Stimulated activated CD4-positive, alpha-beta T cell treated with anti-CD3 and anti-CD28 coated beads, TNF-alpha, amount 100 ng/mL, for 48 hours (primary cell): ENCODE data around the gene PDE4DIP.
"Not testable (repeated sequence)": the region's sequence is repeated elsewhere in the genome, so short reads cannot be mapped to it uniquely, and the experiment has no call there.

Experiments used
- DNase-seq, 3 donors: peaks; one replicate each; pipeline ENCODE4 v3.0.0-alpha.2; 2020; ENCODE audit warnings: low read depth in 3 of 3

PDE4DIP gene

DNA sequence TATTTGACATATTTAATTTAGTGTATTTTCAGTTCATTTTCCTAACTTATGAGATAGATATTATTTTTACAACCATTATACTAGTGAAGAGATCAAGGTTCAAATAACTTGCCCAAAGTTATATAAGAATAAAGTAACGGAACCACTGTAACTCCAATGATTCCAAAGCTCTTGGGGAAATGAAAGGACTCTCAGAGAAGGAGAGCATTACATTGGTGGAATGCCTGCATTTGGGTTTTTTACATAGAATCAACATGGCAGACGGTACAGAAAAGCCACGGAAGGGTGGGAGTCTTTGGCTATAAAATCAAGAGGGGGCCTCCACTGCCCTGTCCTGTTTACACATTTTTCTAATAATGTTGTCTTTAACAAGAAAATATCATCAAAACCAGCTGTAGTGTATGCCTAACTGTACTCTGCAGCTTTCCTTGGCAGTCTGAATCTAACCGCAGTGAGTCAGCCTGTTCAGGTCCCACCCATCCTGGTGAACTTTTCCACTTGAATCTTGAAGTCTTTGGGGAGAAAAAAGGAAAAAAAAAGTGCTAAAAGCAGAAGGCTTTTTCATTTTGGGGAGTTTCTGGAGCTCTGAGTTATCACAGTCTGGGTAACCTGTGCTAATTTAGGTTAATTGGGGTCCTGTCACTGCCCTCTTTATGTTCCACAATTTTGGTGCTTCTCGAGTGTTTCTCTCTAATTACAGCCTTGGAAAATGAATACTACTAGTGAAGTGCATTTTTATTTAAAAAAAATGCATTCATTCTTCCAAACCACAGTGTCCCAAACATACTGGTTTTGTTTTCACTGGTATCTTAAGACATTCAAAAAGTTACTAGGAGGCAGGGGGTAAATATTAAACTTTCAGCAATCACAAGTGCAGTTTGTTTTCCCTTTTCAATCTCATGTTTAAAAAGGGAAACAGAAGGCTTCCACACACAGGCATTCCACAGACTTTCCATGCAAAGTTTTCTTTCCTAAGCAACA is 30.5 kb downstream of the PDE4DIP start:
- DNase-seq = not testable (repeated sequence)

GRCh38 chr1:148879812-148880416 is 35.7 kb downstream of the PDE4DIP start:
- not testable (repeated sequence) for DNase-seq

DNA sequence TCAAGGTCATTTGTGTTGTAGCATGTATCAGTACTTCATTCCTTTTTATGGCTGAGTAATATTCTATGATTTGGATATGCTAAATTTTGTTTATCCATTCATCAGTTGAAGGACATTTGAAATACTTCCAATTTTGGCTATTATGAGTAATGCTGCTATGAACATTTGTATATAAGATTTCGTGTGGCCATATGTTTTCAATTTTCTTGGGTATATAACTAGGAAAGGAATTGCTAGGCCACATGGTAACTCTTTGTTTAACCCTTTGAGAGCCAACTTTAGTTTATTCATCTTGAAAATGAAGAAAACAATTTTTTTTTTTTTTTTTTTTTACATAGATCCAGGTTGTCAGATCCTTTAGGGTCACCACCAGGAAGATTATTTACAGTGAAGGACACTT is 37.0 kb downstream of the PDE4DIP start:
- DNase-seq = not testable (repeated sequence)

DNA sequence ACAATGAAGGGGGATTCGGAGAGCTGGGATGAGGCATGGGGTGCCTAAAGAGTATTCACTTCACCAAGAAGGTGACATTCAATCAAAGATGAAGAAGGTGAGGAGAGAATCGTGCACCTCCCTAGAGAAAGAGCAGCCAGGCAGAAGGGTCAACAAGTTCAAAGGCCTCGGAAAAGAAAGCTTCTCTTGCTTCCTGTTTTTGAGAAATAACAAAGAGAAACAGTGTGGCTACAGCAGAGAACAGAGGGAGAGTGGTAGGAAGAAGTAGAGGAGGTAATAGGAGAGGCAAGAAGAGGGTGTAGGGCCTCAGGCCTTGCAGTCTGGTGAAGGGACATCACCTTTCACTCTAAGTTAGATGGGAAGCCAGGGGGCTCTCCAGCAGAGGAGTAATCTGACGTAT is 41.0 kb downstream of the PDE4DIP start:
- not testable (repeated sequence) for DNase-seq

DNA sequence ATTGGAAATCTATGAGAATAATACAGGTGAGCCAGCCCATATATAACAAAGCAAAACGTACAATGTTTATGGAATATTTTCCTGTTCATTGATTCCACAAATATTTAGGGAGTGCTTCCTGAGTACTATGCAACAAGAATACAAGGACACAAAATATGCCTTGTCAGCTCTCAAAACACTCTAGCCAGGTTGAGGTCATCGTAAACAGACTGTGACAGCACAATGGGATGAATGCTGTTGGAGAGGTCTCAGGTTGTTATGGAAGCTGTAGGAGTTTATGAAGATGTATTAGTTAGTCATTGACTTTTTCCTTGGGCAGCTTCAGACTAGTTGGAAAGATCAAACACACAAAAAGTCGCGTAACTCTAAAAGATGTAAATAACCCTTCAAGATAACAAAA is 42.1 kb downstream of the PDE4DIP start:
- DNase-seq = not testable (repeated sequence)

DNA sequence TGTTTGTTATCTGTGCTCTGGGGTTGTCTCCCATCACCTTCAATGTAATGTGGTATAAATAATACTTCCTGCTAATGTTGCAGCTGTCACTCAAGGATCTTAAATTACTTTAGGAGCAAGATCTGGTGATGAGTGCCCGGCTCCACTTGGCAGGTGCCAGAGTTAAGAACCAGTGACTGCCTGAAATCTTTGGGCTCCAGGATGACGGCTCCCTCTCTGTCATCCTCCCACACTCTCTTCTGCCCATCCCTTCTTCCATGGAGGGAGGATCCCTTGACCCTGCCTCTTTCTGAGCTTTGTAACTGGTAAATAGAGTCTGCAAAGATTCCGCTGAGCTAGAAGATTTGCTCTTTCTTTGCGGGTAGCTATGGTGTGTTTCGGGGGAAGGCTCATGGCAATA is 44.4 kb downstream of the PDE4DIP start:
- DNase-seq = not testable (repeated sequence)

- not testable (repeated sequence) for DNase-seq
These were observed 45.2 kb downstream of the PDE4DIP start for GRCh38 chr1:148889267-148890074.

DNA sequence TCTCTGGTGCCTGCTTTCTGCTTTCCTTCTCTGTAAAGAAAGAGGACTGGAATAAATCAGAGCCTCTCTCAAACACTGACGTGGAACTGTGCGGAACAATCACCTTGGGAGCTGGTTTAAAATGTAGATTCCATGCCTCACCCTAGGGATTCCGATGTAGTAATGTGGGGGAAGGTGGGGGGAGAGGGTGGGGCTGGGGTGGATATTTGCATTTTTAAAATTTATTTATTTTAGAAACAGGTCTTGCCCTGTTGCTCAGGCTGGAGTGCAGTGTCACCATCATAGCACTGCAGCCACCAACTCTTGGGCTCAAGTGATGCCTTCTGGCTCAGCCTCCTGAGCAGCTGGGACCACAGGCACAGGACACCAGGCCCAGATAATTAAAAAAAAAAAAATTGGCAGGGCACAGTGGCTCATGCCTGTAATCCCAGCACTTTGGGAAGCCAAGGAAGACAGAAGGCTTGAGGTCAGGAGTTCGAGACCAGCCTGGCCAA is 45.9 kb downstream of the PDE4DIP start:
- DNase-seq = not testable (repeated sequence)

GRCh38 chr1:148894360-148895352 is 50.4 kb downstream of the PDE4DIP start:
- DNase-seq = not testable (repeated sequence)

GRCh38 chr1:148900026-148900425 is 55.8 kb downstream of the PDE4DIP start:
- not testable (repeated sequence) for DNase-seq

GRCh38 chr1:148900691-148901090 is 56.5 kb downstream of the PDE4DIP start:
- not testable (repeated sequence) for DNase-seq

DNA sequence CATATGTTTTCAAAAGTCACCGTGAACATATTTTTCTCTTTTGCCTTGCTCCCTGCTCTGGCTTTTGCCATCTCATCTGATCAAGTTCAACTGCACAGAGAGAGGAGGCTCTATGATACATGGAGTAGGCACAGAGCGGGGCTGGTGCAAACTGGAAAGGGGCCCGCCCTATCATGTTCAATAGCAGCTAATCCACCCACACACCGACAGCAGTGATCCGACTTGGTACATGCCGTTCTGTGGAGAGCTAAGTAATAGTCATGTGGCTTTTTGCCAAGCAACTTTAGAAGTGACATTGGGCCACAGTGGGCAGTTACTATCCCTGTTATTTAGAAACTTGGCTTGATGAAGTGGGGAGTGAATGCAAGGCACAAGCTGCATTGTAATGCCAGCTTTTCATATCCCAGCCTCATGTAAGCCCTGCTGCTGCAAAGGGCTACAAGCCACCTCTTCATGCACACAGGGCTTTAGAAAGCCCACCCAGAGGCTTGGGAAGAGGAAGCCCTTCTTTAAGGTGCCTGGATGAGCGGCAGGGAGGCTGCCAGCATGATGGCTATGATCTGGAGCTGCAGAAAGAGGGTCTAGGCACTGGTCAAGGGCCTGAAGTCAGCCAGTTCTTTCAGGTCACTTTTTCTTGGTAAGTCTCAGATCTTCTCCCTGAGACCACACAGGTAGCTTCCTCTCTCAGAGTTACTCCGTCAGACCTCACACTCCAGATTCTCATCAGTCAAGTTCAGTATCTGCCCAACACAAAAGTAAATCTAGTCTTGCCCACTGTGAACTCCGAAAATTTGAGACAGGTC is 57.1 kb downstream of the PDE4DIP start:
- not testable (repeated sequence) for DNase-seq

DNA sequence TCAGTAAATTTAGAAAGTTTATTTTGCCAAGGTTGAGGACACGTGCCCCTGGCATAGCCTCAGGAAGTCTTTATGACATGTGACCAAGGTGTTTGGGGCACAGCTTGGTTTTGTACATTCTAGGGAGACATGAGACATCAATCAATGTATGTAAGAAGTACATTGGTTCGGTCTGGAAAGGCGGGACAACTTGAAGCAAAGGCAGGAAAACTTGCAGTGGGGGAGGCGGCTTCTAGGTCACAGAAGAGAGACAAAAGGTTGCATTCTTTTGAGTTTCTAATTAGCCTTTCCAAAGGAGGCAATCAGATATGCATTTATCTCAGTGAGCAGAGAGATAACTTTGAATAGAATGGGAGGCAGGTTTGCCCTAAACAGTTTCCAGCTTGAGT is 57.7 kb downstream of the PDE4DIP start:
- DNase-seq = not testable (repeated sequence)

- not testable (repeated sequence) for DNase-seq
These were observed 65.1 kb downstream of the PDE4DIP start for GRCh38 chr1:148909219-148909826.

GRCh38 chr1:148911303-148911928 is 67.2 kb downstream of the PDE4DIP start:
- DNase-seq = not testable (repeated sequence)

- not testable (repeated sequence) for DNase-seq
These were observed 72.0 kb downstream of the PDE4DIP start for GRCh38 chr1:148916222-148916621.

DNA sequence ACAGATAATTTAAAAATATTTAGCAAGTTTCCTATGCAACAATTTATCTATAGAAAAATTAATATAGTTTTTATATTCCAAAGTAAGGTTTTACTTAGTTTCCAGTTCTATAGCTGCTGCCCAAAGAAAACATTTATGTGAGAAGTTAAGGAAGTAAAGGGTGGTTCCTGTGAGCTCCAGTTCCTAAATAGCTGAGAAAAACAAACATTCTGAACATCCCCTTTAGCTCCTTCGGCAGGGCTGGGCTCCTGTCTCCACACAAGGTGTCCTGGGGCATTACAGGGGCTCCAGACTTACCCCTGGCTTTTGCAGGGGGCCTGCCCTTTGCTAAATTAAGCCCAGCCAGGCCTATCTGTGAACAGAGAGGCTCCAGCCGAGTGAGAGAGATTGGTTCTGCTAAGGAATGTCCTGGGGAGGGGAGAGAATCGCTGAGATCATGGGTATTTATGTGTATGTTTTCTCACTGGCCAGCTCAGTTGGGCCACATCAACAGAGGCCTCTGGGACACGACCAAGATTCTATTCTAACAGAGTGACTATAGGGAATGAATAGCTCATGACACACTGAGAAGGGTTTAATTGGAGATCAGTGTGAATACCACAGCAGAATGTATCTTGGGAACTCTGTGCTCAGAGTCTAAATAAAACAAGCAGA is 72.6 kb downstream of the PDE4DIP start:
- DNase-seq = not testable (repeated sequence)

DNA sequence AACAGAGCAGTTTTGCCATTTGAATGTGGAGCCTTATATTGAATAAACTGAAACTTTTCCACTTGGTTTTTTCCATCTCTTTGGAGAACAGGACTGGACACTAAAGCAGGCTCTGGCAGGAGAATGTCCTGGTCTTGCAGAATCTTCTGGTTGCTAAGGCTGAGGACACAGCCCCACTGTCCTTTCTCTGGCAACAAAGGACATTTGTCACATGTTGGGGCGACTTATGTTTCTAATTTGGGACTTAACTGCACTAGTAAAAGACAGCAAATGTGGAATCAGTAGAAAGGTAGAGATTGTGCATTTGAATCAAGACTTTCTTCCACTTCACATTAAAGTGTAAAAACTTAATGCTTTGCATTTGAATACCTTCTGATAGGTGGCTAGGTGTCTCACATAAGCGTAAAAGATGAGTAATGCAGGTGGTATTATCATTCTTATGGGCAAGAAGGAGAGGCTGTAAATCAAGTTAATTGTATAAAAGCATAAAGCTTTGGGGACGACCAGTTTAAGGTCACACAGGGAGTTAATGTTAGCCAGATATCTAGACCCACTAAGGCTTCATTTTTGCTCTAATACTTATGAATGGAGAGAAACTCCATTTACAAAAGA is 74.7 kb downstream of the PDE4DIP start:
- not testable (repeated sequence) for DNase-seq
